GM23338 (cell line): Measurements from ENCODE around the gene PKIB. TPM values are rescaled to one million over a fixed set of nuclear protein-coding genes. Genes with fewer than 3 reads are reported as not detected.

Source experiments
- ATAC-seq: fragments of 200-7000 bp; cut with Tn5 transposase; 3 replicates; pipeline ENCODE4 v1.9.1; 2020
- DNase-seq: peaks from one replicate; pipeline ENCODE4 v3.0.0-alpha.2; 2015; ENCODE audit warnings: low spot score
- H2AFZ ChIP-seq: fragments of 200-600 bp; sonication (generic); 2 replicates; pipeline ENCODE4 v1.8.0; 2016; ENCODE audit warnings: antibody characterized with exemption, mild to moderate bottlenecking, moderate library complexity
- H3F3A ChIP-seq: fragments of 200-600 bp; sonication (generic); replicated peaks from 2 replicates; pipeline ENCODE4 v1.8.0; 2017; ENCODE audit warnings: antibody characterized with exemption, mixed run types, low read depth
- H3K27ac ChIP-seq: fragments of 200-600 bp; sonication (generic); 2 replicates; pipeline ENCODE4 v1.6.1; 2016; ENCODE audit warnings: low read depth
- H3K27me3 ChIP-seq: fragments of 200-600 bp; sonication (generic); 2 replicates; pipeline ENCODE4 v1.8.0; 2016; ENCODE audit warnings: mild to moderate bottlenecking, mixed run types, moderate library complexity; ENCODE audit not compliant: insufficient read depth
- H3K36me3 ChIP-seq: fragments of 200-600 bp; sonication (generic); 2 replicates; pipeline ENCODE4 v1.8.0; 2016; ENCODE audit warnings: mild to moderate bottlenecking; ENCODE audit not compliant: insufficient read depth
- H3K4me1 ChIP-seq: fragments of 200-600 bp; sonication (generic); 2 replicates; pipeline ENCODE4 v1.8.0; 2016; ENCODE audit warnings: mild to moderate bottlenecking, moderate library complexity; ENCODE audit not compliant: insufficient read depth
- H3K4me2 ChIP-seq: fragments of 200-600 bp; sonication (generic); 2 replicates; pipeline ENCODE4 v1.7.1; 2017; ENCODE audit warnings: mixed run types
- H3K4me3 ChIP-seq: fragments of 200-600 bp; sonication (generic); 2 replicates; pipeline ENCODE4 v1.6.1; 2016; ENCODE audit warnings: mixed run types
- H3K79me2 ChIP-seq: fragments of 200-600 bp; sonication (generic); replicated peaks from 2 replicates; pipeline ENCODE4 v1.8.0; 2017; ENCODE audit warnings: mild to moderate bottlenecking; ENCODE audit not compliant: insufficient read depth
- H3K9me2 ChIP-seq: fragments of 200-600 bp; sonication (generic); 2 replicates; pipeline ENCODE4 v1.8.0; 2017; ENCODE audit not compliant: insufficient read depth
- H4K20me1 ChIP-seq: fragments of 200-600 bp; sonication (generic); replicated peaks from 2 replicates; pipeline ENCODE4 v1.8.0; 2017; ENCODE audit warnings: mild to moderate bottlenecking; ENCODE audit not compliant: insufficient read depth
- H3K27ac Mint-ChIP-seq: 2 replicates; pipeline ENCODE4 v1.8.0; 2020; ENCODE audit warnings: inconsistent platforms, mild to moderate bottlenecking, moderate library complexity, mixed read lengths
- H3K27me3 Mint-ChIP-seq: 3 replicates; pipeline ENCODE4 v1.8.0; 2022; ENCODE audit warnings: low read depth, mild to moderate bottlenecking, moderate library complexity, mixed read lengths, inconsistent platforms; ENCODE audit not compliant: insufficient read depth, poor library complexity
- H3K36me3 Mint-ChIP-seq: 3 replicates; pipeline ENCODE4 v1.8.0; 2021; ENCODE audit warnings: low read depth, mild to moderate bottlenecking, inconsistent platforms, moderate library complexity, mixed read lengths
- H3K4me1 Mint-ChIP-seq: 3 replicates; pipeline ENCODE4 v1.8.0; 2020; ENCODE audit warnings: mild to moderate bottlenecking, inconsistent platforms, mixed read lengths
- H3K4me3 Mint-ChIP-seq: 3 replicates; pipeline ENCODE4 v1.8.0; 2021; ENCODE audit warnings: moderate library complexity, mild to moderate bottlenecking, inconsistent platforms, mixed read lengths
- H3K9me3 Mint-ChIP-seq: 3 replicates; pipeline ENCODE4 v1.8.0; 2020; ENCODE audit warnings: moderate library complexity, mild to moderate bottlenecking, inconsistent platforms, mixed read lengths
- EZH2 ChIP-seq: fragments of 200-600 bp; sonication (generic); IDR thresholded peaks from one replicate; pipeline ENCODE4 v1.8.0; 2017; ENCODE audit warnings: antibody characterized with exemption, mild to moderate bottlenecking, low read depth; ENCODE audit not compliant: unreplicated experiment
- EZH2phosphoT487 ChIP-seq: fragments of 200-600 bp; sonication (generic); IDR thresholded peaks from one replicate; pipeline ENCODE4 v1.8.1; 2018; ENCODE audit warnings: antibody characterized with exemption; ENCODE audit not compliant: unreplicated experiment
- polyA plus RNA-seq: library from polyadenylated mRNA; unstranded; fragments of >200 nt; fragmentation: Nextera tagmentation; extraction: Ambion mirVana; gene quantifications from 2 replicates; pipeline ENCODE4 v1.2.1, GENCODE V29; 2016
- total RNA-seq: library from RNA; depleted of rRNA; stranded (reverse); fragments of >200 nt; shearing (Covaris generic); gene quantifications from 2 replicates; pipeline ENCODE4 v1.2.3, GENCODE V29; 2014
- TF ChIP-seq, protein P1 (sequence below), 2 experiments: fragments of 200-600 bp in 1 of 2; sonication (generic) in 1 of 2; conservative IDR thresholded peaks; 2 replicates each; pipeline versions ENCODE4 v1.5.1 to v1.6.1; 2016 to 2017; ENCODE audit warnings: antibody characterized with exemption in 2 of 2, low read depth in 2 of 2, mild to moderate bottlenecking in 2 of 2, moderate library complexity in 1 of 2
- TF ChIP-seq, protein P2 (sequence below): fragments of 250-450 bp; sonication (Bioruptor Pico); IDR thresholded peaks from 2 replicates; pipeline ENCODE4 v1.5.0; 2020; ENCODE audit warnings: mild to moderate bottlenecking, moderate library complexity

PKIB gene
- total and polyA plus RNA-seq, 2 experiments from 2014 or later = 125 to 170 TPM

DNA sequence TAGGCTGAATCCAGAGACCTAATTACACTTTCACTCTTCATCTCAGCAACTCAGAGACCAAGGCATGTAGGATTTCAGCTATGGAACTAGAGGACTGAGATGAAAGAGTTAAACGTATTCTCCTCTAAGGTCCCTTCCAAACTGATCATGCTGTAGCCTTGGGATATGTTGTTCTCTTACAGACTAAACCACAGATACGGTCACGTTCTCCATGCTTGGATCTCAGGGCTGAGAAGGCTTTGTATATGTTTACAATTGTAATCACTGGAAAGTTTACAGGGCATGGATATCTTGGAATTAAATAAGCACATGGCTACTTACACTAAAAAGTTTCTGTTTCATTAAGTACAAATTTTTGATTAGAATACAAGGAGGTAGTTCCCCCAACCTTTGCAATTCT is 50.1 kb downstream of the PKIB start:
- Histone ChIP-seq H4K20me1 (no peaks in the 10 kb centered on the region), H3K27ac (no peak overlapping the region), H3K27me3 (no peaks in the 10 kb centered on the region), H3K9me2 (no peaks in the 10 kb centered on the region), H3K79me2 (no peaks in the 10 kb centered on the region), H3K4me3 (no peak overlapping the region), H3K36me3 (no peaks in the 10 kb centered on the region), H3F3A (no peaks in the 10 kb centered on the region), H3K4me1 (peaks cover 5% of the 10 kb centered on the region; the same call in 1 of the 2 replicates), H3K4me2 (no peak overlapping the region), H2AFZ (no peak overlapping the region)
- no peak overlapping the region for H3K27ac Mint-ChIP-seq
- TF ChIP-seq, protein P1, sequence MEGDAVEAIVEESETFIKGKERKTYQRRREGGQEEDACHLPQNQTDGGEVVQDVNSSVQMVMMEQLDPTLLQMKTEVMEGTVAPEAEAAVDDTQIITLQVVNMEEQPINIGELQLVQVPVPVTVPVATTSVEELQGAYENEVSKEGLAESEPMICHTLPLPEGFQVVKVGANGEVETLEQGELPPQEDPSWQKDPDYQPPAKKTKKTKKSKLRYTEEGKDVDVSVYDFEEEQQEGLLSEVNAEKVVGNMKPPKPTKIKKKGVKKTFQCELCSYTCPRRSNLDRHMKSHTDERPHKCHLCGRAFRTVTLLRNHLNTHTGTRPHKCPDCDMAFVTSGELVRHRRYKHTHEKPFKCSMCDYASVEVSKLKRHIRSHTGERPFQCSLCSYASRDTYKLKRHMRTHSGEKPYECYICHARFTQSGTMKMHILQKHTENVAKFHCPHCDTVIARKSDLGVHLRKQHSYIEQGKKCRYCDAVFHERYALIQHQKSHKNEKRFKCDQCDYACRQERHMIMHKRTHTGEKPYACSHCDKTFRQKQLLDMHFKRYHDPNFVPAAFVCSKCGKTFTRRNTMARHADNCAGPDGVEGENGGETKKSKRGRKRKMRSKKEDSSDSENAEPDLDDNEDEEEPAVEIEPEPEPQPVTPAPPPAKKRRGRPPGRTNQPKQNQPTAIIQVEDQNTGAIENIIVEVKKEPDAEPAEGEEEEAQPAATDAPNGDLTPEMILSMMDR (conservative IDR thresholded peaks at IDR 0.05; ENCODE audit: low read depth in 2 of 2) = no peak
- TF ChIP-seq, protein P2, sequence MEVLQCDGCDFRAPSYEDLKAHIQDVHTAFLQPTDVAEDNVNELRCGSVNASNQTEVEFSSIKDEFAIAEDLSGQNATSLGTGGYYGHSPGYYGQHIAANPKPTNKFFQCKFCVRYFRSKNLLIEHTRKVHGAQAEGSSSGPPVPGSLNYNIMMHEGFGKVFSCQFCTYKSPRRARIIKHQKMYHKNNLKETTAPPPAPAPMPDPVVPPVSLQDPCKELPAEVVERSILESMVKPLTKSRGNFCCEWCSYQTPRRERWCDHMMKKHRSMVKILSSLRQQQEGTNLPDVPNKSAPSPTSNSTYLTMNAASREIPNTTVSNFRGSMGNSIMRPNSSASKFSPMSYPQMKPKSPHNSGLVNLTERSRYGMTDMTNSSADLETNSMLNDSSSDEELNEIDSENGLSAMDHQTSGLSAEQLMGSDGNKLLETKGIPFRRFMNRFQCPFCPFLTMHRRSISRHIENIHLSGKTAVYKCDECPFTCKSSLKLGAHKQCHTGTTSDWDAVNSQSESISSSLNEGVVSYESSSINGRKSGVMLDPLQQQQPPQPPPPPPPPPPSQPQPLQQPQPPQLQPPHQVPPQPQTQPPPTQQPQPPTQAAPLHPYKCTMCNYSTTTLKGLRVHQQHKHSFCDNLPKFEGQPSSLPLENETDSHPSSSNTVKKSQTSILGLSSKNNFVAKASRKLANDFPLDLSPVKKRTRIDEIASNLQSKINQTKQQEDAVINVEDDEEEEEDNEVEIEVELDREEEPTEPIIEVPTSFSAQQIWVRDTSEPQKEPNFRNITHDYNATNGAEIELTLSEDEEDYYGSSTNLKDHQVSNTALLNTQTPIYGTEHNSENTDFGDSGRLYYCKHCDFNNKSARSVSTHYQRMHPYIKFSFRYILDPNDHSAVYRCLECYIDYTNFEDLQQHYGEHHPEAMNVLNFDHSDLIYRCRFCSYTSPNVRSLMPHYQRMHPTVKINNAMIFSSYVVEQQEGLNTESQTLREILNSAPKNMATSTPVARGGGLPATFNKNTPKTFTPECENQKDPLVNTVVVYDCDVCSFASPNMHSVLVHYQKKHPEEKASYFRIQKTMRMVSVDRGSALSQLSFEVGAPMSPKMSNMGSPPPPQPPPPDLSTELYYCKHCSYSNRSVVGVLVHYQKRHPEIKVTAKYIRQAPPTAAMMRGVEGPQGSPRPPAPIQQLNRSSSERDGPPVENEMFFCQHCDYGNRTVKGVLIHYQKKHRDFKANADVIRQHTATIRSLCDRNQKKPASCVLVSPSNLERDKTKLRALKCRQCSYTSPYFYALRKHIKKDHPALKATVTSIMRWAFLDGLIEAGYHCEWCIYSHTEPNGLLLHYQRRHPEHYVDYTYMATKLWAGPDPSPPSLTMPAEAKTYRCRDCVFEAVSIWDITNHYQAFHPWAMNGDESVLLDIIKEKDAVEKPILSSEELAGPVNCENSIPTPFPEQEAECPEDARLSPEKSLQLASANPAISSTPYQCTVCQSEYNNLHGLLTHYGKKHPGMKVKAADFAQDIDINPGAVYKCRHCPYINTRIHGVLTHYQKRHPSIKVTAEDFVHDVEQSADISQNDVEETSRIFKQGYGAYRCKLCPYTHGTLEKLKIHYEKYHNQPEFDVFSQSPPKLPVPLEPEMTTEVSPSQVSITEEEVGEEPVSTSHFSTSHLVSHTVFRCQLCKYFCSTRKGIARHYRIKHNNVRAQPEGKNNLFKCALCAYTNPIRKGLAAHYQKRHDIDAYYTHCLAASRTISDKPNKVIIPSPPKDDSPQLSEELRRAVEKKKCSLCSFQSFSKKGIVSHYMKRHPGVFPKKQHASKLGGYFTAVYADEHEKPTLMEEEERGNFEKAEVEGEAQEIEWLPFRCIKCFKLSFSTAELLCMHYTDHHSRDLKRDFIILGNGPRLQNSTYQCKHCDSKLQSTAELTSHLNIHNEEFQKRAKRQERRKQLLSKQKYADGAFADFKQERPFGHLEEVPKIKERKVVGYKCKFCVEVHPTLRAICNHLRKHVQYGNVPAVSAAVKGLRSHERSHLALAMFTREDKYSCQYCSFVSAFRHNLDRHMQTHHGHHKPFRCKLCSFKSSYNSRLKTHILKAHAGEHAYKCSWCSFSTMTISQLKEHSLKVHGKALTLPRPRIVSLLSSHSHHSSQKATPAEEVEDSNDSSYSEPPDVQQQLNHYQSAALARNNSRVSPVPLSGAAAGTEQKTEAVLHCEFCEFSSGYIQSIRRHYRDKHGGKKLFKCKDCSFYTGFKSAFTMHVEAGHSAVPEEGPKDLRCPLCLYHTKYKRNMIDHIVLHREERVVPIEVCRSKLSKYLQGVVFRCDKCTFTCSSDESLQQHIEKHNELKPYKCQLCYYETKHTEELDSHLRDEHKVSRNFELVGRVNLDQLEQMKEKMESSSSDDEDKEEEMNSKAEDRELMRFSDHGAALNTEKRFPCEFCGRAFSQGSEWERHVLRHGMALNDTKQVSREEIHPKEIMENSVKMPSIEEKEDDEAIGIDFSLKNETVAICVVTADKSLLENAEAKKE (CRISPR knock-in tag) = no peak
- TF ChIP-seq EZH2phosphoT487 (no peak), EZH2 (no peak)
- ATAC-seq = no peak
- H3K4me3 Mint-ChIP-seq = no peak overlapping the region
- no peak for DNase-seq
- H3K9me3 Mint-ChIP-seq = no peaks in the 10 kb centered on the region
- H3K36me3 Mint-ChIP-seq = no peaks in the 10 kb centered on the region
- H3K4me1 Mint-ChIP-seq = 0 out of 3 replicates have a peak, but pooled peaks cover 3% of the 10 kb centered on the region
- no peaks in the 10 kb centered on the region for H3K27me3 Mint-ChIP-seq
